ENCODE data around the gene SLFNL1.

Gene SLFNL1

GRCh38 chr1:40997096-40997495 lies 24.4 kb downstream of the SLFNL1 start:
- H2BK12ac ChIP-seq (ENCODE audit: low read length) = no peak overlapping the region
- no peak overlapping the region for H2AK5ac ChIP-seq (ENCODE audit: low read depth, low read length)
- H4K8ac ChIP-seq (ENCODE audit: low read depth, low read length) = no peak overlapping the region
- H3K4me1 ChIP-seq (ENCODE audit: control insufficient read depth in 2 of 2, insufficient read depth in 1 of 2, low read depth in 1 of 2, low read length in 2 of 2) = no peaks in the 10 kb centered on the region
- H3K4me3 ChIP-seq (ENCODE audit: low read length in 2 of 2) = no peak overlapping the region
- DNase-seq (ENCODE audit: low spot score) = no peak
- H3K9me3 ChIP-seq (replicated peaks in 1 of 2; ENCODE audit: control insufficient read depth in 2 of 2, insufficient read depth in 1 of 2, low read depth in 1 of 2, low read length in 2 of 2) = no peaks in the 10 kb centered on the region
- H3K4me2 ChIP-seq (ENCODE audit: insufficient read depth, low read length, poor library complexity, severe bottlenecking) = no peak overlapping the region
- H3K23ac ChIP-seq (ENCODE audit: low read depth, low read length, poor library complexity) = no peak overlapping the region
- no peaks in the 10 kb centered on the region for H3K27me3 ChIP-seq (ENCODE audit: control insufficient read depth in 3 of 3, insufficient read depth in 3 of 3, low read depth in 1 of 3, low read length in 3 of 3)
- H3K27ac ChIP-seq (replicated peaks; ENCODE audit: low read length) = no peak overlapping the region
- peaks cover 52 to 98% of the 10 kb centered on the region in 2 donors for H3K36me3 ChIP-seq (replicated peaks in 1 of 2; ENCODE audit: control insufficient read depth in 2 of 2, insufficient read depth in 2 of 2, low read length in 2 of 2)
- no peak overlapping the region for H3K18ac ChIP-seq (ENCODE audit: low read length)
- no peak overlapping the region for H2AFZ ChIP-seq (ENCODE audit: low read length)
- no peak overlapping the region for H2BK120ac ChIP-seq (ENCODE audit: low read depth, low read length)
- H3K4ac ChIP-seq (ENCODE audit: low read length) = no peak overlapping the region
- H3K14ac ChIP-seq (ENCODE audit: low read length) = no peak overlapping the region
- peaks cover 1% of the 10 kb centered on the region for H3K79me1 ChIP-seq (ENCODE audit: low read depth, low read length)
- H3K9ac ChIP-seq (ENCODE audit: low read depth, low read length, poor library complexity) = no peak overlapping the region
- no peak overlapping the region for H2BK5ac ChIP-seq (ENCODE audit: low read length)
- H4K91ac ChIP-seq (ENCODE audit: low read depth, low read length, poor library complexity) = no peak overlapping the region
- no peak overlapping the region for H2BK15ac ChIP-seq (ENCODE audit: low read length)
- no CpG with 5 or more reads among the region's 8 CpGs for WGBS, 2 donors (ENCODE audit: extremely low coverage in 2 of 2, insufficient read length in 2 of 2, insufficient replicate concordance in 1 of 2)

GRCh38 chr1:40989066-40989465 lies 32.5 kb downstream of the SLFNL1 start:
- Histone ChIP-seq H2BK12ac (ENCODE audit: low read length) (no peak overlapping the region), H3K23ac (ENCODE audit: low read depth, low read length, poor library complexity) (no peak overlapping the region), H3K9me3 (replicated peaks in 1 of 2; ENCODE audit: control insufficient read depth in 2 of 2, insufficient read depth in 1 of 2, low read depth in 1 of 2, low read length in 2 of 2) (no peaks in the 10 kb centered on the region), H2AFZ (ENCODE audit: low read length) (no peak overlapping the region), H2BK5ac (ENCODE audit: low read length) (no peak overlapping the region), H2BK15ac (ENCODE audit: low read length) (no peak overlapping the region), H3K27me3 (ENCODE audit: control insufficient read depth in 3 of 3, insufficient read depth in 3 of 3, low read depth in 1 of 3, low read length in 3 of 3) (no peaks in the 10 kb centered on the region), H3K36me3 (replicated peaks in 1 of 2; ENCODE audit: control insufficient read depth in 2 of 2, insufficient read depth in 2 of 2, low read length in 2 of 2) (peaks cover 64 to 99% of the 10 kb centered on the region in 2 donors), H3K9ac (ENCODE audit: low read depth, low read length, poor library complexity) (no peak overlapping the region), H3K27ac (replicated peaks; ENCODE audit: low read length) (no peak overlapping the region), H3K79me1 (ENCODE audit: low read depth, low read length) (peaks cover 7% of the 10 kb centered on the region), H4K91ac (ENCODE audit: low read depth, low read length, poor library complexity) (no peak overlapping the region), H4K8ac (ENCODE audit: low read depth, low read length) (no peak overlapping the region), H3K18ac (ENCODE audit: low read length) (no peak overlapping the region), H2AK5ac (ENCODE audit: low read depth, low read length) (no peak overlapping the region), H3K4me2 (ENCODE audit: insufficient read depth, low read length, poor library complexity, severe bottlenecking) (no peak overlapping the region), H3K4ac (ENCODE audit: low read length) (no peak overlapping the region), H3K14ac (ENCODE audit: low read length) (no peak overlapping the region), H3K4me1 (ENCODE audit: control insufficient read depth in 2 of 2, insufficient read depth in 1 of 2, low read depth in 1 of 2, low read length in 2 of 2) (no peaks in the 10 kb centered on the region), H3K4me3 (ENCODE audit: low read length in 2 of 2) (no peak overlapping the region), H2BK120ac (ENCODE audit: low read depth, low read length) (no peak overlapping the region)
- no CpG with 5 or more reads among the region's 5 CpGs for WGBS, 2 donors (ENCODE audit: extremely low coverage in 2 of 2, insufficient read length in 2 of 2, insufficient replicate concordance in 1 of 2)
- no peak for DNase-seq (ENCODE audit: low spot score)

GRCh38 chr1:40988280-40988679 lies 33.2 kb downstream of the SLFNL1 start:
- H3K4ac ChIP-seq (ENCODE audit: low read length) = no peak overlapping the region
- H3K9me3 ChIP-seq (replicated peaks in 1 of 2; ENCODE audit: control insufficient read depth in 2 of 2, insufficient read depth in 1 of 2, low read depth in 1 of 2, low read length in 2 of 2) = no peaks in the 10 kb centered on the region
- no peaks in the 10 kb centered on the region for H3K27me3 ChIP-seq (ENCODE audit: control insufficient read depth in 3 of 3, insufficient read depth in 3 of 3, low read depth in 1 of 3, low read length in 3 of 3)
- no peak overlapping the region for H2AFZ ChIP-seq (ENCODE audit: low read length)
- peaks cover 9% of the 10 kb centered on the region for H3K79me1 ChIP-seq (ENCODE audit: low read depth, low read length)
- H2BK12ac ChIP-seq (ENCODE audit: low read length) = no peak overlapping the region
- H2AK5ac ChIP-seq (ENCODE audit: low read depth, low read length) = no peak overlapping the region
- H3K23ac ChIP-seq (ENCODE audit: low read depth, low read length, poor library complexity) = no peak overlapping the region
- H3K4me2 ChIP-seq (ENCODE audit: insufficient read depth, low read length, poor library complexity, severe bottlenecking) = no peak overlapping the region
- no peak overlapping the region for H2BK120ac ChIP-seq (ENCODE audit: low read depth, low read length)
- no peak overlapping the region for H3K14ac ChIP-seq (ENCODE audit: low read length)
- H3K18ac ChIP-seq (ENCODE audit: low read length) = no peak overlapping the region
- H4K8ac ChIP-seq (ENCODE audit: low read depth, low read length) = no peak overlapping the region
- H3K36me3 ChIP-seq (replicated peaks in 1 of 2; ENCODE audit: control insufficient read depth in 2 of 2, insufficient read depth in 2 of 2, low read length in 2 of 2) = peaks cover 65 to 99% of the 10 kb centered on the region in 2 donors
- no peak overlapping the region for H3K27ac ChIP-seq (replicated peaks; ENCODE audit: low read length)
- no peak overlapping the region for H2BK15ac ChIP-seq (ENCODE audit: low read length)
- H4K91ac ChIP-seq (ENCODE audit: low read depth, low read length, poor library complexity) = no peak overlapping the region
- H3K4me3 ChIP-seq (ENCODE audit: low read length in 2 of 2) = no peak overlapping the region
- H3K9ac ChIP-seq (ENCODE audit: low read depth, low read length, poor library complexity) = no peak overlapping the region
- no peak for DNase-seq (ENCODE audit: low spot score)
- H2BK5ac ChIP-seq (ENCODE audit: low read length) = no peak overlapping the region
- H3K4me1 ChIP-seq (ENCODE audit: control insufficient read depth in 2 of 2, insufficient read depth in 1 of 2, low read depth in 1 of 2, low read length in 2 of 2) = no peaks in the 10 kb centered on the region
- no CpG with 5 or more reads among the region's 3 CpGs for WGBS, 2 donors (ENCODE audit: extremely low coverage in 2 of 2, insufficient read length in 2 of 2, insufficient replicate concordance in 1 of 2)

GRCh38 chr1:40987439-40988276 lies 33.9 kb downstream of the SLFNL1 start:
- H3K27me3 ChIP-seq (ENCODE audit: control insufficient read depth in 3 of 3, insufficient read depth in 3 of 3, low read depth in 1 of 3, low read length in 3 of 3) = no peaks in the 10 kb centered on the region
- H3K9me3 ChIP-seq (replicated peaks in 1 of 2; ENCODE audit: control insufficient read depth in 2 of 2, insufficient read depth in 1 of 2, low read depth in 1 of 2, low read length in 2 of 2) = no peaks in the 10 kb centered on the region
- no peak overlapping the region for H3K18ac ChIP-seq (ENCODE audit: low read length)
- no peak for DNase-seq (ENCODE audit: low spot score)
- no peak overlapping the region for H3K4ac ChIP-seq (ENCODE audit: low read length)
- H2BK120ac ChIP-seq (ENCODE audit: low read depth, low read length) = no peak overlapping the region
- peaks cover 9% of the 10 kb centered on the region for H3K79me1 ChIP-seq (ENCODE audit: low read depth, low read length)
- no peak overlapping the region for H3K9ac ChIP-seq (ENCODE audit: low read depth, low read length, poor library complexity)
- H3K4me3 ChIP-seq (ENCODE audit: low read length in 2 of 2) = no peak overlapping the region
- no peak overlapping the region for H4K91ac ChIP-seq (ENCODE audit: low read depth, low read length, poor library complexity)
- no peak overlapping the region for H2BK15ac ChIP-seq (ENCODE audit: low read length)
- no peak overlapping the region for H2BK12ac ChIP-seq (ENCODE audit: low read length)
- no peak overlapping the region for H3K4me2 ChIP-seq (ENCODE audit: insufficient read depth, low read length, poor library complexity, severe bottlenecking)
- no peak overlapping the region for H3K14ac ChIP-seq (ENCODE audit: low read length)
- WGBS, 2 donors (ENCODE audit: extremely low coverage in 2 of 2, insufficient read length in 2 of 2, insufficient replicate concordance in 1 of 2) = no CpG with 5 or more reads among the region's 9 CpGs
- H3K23ac ChIP-seq (ENCODE audit: low read depth, low read length, poor library complexity) = no peak overlapping the region
- no peak overlapping the region for H2BK5ac ChIP-seq (ENCODE audit: low read length)
- H2AK5ac ChIP-seq (ENCODE audit: low read depth, low read length) = no peak overlapping the region
- no peaks in the 10 kb centered on the region for H3K4me1 ChIP-seq (ENCODE audit: control insufficient read depth in 2 of 2, insufficient read depth in 1 of 2, low read depth in 1 of 2, low read length in 2 of 2)
- peaks cover 63 to 100% of the 10 kb centered on the region in 2 donors for H3K36me3 ChIP-seq (replicated peaks in 1 of 2; ENCODE audit: control insufficient read depth in 2 of 2, insufficient read depth in 2 of 2, low read length in 2 of 2)
- H4K8ac ChIP-seq (ENCODE audit: low read depth, low read length) = no peak overlapping the region
- H2AFZ ChIP-seq (ENCODE audit: low read length) = no peak overlapping the region
- H3K27ac ChIP-seq (replicated peaks; ENCODE audit: low read length) = no peak overlapping the region

All from neuronal stem cell (in vitro differentiated cells).